Activated CD8-positive, alpha-beta T cell treated with anti-CD3 and anti-CD28 coated beads for 36 hours (primary cell): ENCODE measurements around the gene CHURC1. TPM values are rescaled to one million over a fixed set of nuclear protein-coding genes. Genes with fewer than 3 reads are reported as not detected.

ENCODE experiments used
- ATAC-seq: fragments of 200-7000 bp; cut with Tn5 transposase; one replicate; pipeline ENCODE4 v1.10.0; 2021; ENCODE audit warnings: mild to moderate bottlenecking, moderate library complexity
- CTCF ChIA-PET: fragments of 350-600 bp; sonication (Branson Sonifier 250); formaldehyde crosslinking; loops from one replicate; lab custom pipeline; 2021; ENCODE audit warnings: antibody characterized with exemption; lab: Charles Lee
- POLR2A ChIA-PET: fragments of 350-600 bp; sonication (Branson Sonifier 250); formaldehyde crosslinking; loops from one replicate; lab custom pipeline; 2021; ENCODE audit warnings: antibody characterized with exemption; lab: Charles Lee
- DNase-seq: peaks from one replicate; pipeline ENCODE4 v3.0.0-alpha.2; 2020
- H3K27ac Mint-ChIP-seq: one replicate; pipeline ENCODE4 v1.8.0; 2021; ENCODE audit warnings: mild to moderate bottlenecking, mixed read lengths
- H3K27me3 Mint-ChIP-seq: one replicate; pipeline ENCODE4 v1.8.0; 2021; ENCODE audit warnings: mixed read lengths
- H3K36me3 Mint-ChIP-seq: one replicate; pipeline ENCODE4 v1.8.0; 2021; ENCODE audit warnings: low read depth, mixed read lengths
- H3K4me1 Mint-ChIP-seq: one replicate; pipeline ENCODE4 v1.8.0; 2021; ENCODE audit warnings: low read depth, mixed read lengths
- H3K4me3 Mint-ChIP-seq: one replicate; pipeline ENCODE4 v1.8.0; 2021; ENCODE audit warnings: mild to moderate bottlenecking, moderate library complexity, mixed read lengths
- H3K9me3 Mint-ChIP-seq: one replicate; pipeline ENCODE4 v1.8.0; 2021; ENCODE audit warnings: mixed read lengths
- CTCF ChIP-seq: fragments of 200-600 bp; IDR thresholded peaks from one replicate; pipeline ENCODE4 v1.8.0; 2022; ENCODE audit warnings: antibody characterized with exemption, mild to moderate bottlenecking
- intact Hi-C: fragments of 100-400 bp; cut with micrococcal nuclease; formaldehyde crosslinking; loops from one replicate; pipeline ENCODE4 v1.10.0; 2022
- total RNA-seq, 2 experiments: library from RNA; stranded (reverse); gene quantifications; one replicate each; pipeline ENCODE4 v1.2.3, GENCODE V29; 2021

Gene CHURC1
- total RNA-seq, 2 experiments from 2014 or later, result 47.0 to 57.4 TPM

- intact Hi-C loops, result no loop called here
- H3K27ac Mint-ChIP-seq, result no peak overlapping the region
- ChIA-PET POLR2A (no interaction called here), CTCF (interaction anchor here (1.1 to 2.4 kb wide), 5 partner anchors 9 to 68 kb away, joined by 3 to 12 read pairs (median 6); no protein-coding TSS in a partner anchor)
- peaks cover 21% of the 10 kb centered on the region for H3K27me3 Mint-ChIP-seq
- ATAC-seq (no peak), DNase-seq (no peak)
- H3K4me1 Mint-ChIP-seq, result no peaks in the 10 kb centered on the region
- no peak for TF ChIP-seq CTCF
- no peaks in the 10 kb centered on the region for H3K9me3 Mint-ChIP-seq
- H3K4me3 Mint-ChIP-seq, result no peak overlapping the region
- H3K36me3 Mint-ChIP-seq, result no peaks in the 10 kb centered on the region
Observed at GRCh38 chr14:64868841-64869240, 45.4 kb upstream of the CHURC1 start.

- H3K27me3 Mint-ChIP-seq, result peaks cover 21% of the 10 kb centered on the region
- CTCF ChIA-PET, result interaction anchor here (1.0 to 2.4 kb wide), 3 partner anchors 11 to 47 kb away, joined by 3 to 12 read pairs (median 6); no protein-coding TSS in a partner anchor
- H3K36me3 Mint-ChIP-seq, result no peaks in the 10 kb centered on the region
- H3K4me1 Mint-ChIP-seq, result no peaks in the 10 kb centered on the region
- H3K4me3 Mint-ChIP-seq, result no peak overlapping the region
- no peak for ATAC-seq
- no peak for DNase-seq
- H3K27ac Mint-ChIP-seq, result no peak overlapping the region
- POLR2A ChIA-PET, result interaction anchor here (0.6 kb wide), 1 partner anchor 1197 kb away, joined by 3 read pairs; no protein-coding TSS in a partner anchor
- intact Hi-C loops, result no loop called here
- TF ChIP-seq CTCF, result no peak
- no peaks in the 10 kb centered on the region for H3K9me3 Mint-ChIP-seq
Observed at GRCh38 chr14:64870160-64870559, 44.1 kb upstream of the CHURC1 start.

- peaks cover 22% of the 10 kb centered on the region for H3K27me3 Mint-ChIP-seq
- no peaks in the 10 kb centered on the region for H3K4me1 Mint-ChIP-seq
- ATAC-seq (peak; percentile 47), DNase-seq (no peak)
- ChIA-PET CTCF (interaction anchor here (1.0 kb wide), 1 partner anchor 20 kb away, joined by 5 read pairs; no protein-coding TSS in a partner anchor), POLR2A (interaction anchor here (1.0 kb wide), 1 partner anchor 10 kb away, joined by 3 read pairs; no protein-coding TSS in a partner anchor)
- no peak for TF ChIP-seq CTCF
- no peak overlapping the region for H3K27ac Mint-ChIP-seq
- no peaks in the 10 kb centered on the region for H3K36me3 Mint-ChIP-seq
- intact Hi-C loops, result no loop called here
- H3K4me3 Mint-ChIP-seq, result no peak overlapping the region
- H3K9me3 Mint-ChIP-seq, result no peaks in the 10 kb centered on the region
Observed at GRCh38 chr14:64871344-64871743, 42.9 kb upstream of the CHURC1 start.

- H3K9me3 Mint-ChIP-seq, result no peaks in the 10 kb centered on the region
- no peak overlapping the region for H3K4me3 Mint-ChIP-seq
- intact Hi-C loops, result no loop called here
- DNase-seq (no peak), ATAC-seq (no peak)
- H3K4me1 Mint-ChIP-seq, result no peaks in the 10 kb centered on the region
- H3K27me3 Mint-ChIP-seq, result peaks cover 27% of the 10 kb centered on the region
- no peak overlapping the region for H3K27ac Mint-ChIP-seq
- H3K36me3 Mint-ChIP-seq, result no peaks in the 10 kb centered on the region
- POLR2A ChIA-PET, result no interaction called here
- TF ChIP-seq CTCF, result no peak
- CTCF ChIA-PET, result no interaction called here
Observed at GRCh38 chr14:64873506-64874219, 40.6 kb upstream of the CHURC1 start.

- no peak overlapping the region for H3K27ac Mint-ChIP-seq
- no peak for TF ChIP-seq CTCF
- H3K27me3 Mint-ChIP-seq, result peaks cover 29% of the 10 kb centered on the region
- ChIA-PET POLR2A (no interaction called here), CTCF (interaction anchor here (0.6 to 9.1 kb wide), 2 partner anchors 16 to 52 kb away, joined by 4 to 92 read pairs; no protein-coding TSS in a partner anchor)
- no peak for DNase-seq
- intact Hi-C loops, result no loop called here
- ATAC-seq, result no peak
- no peaks in the 10 kb centered on the region for H3K9me3 Mint-ChIP-seq
- H3K4me1 Mint-ChIP-seq, result no peaks in the 10 kb centered on the region
- no peaks in the 10 kb centered on the region for H3K36me3 Mint-ChIP-seq
- no peak overlapping the region for H3K4me3 Mint-ChIP-seq
Observed at GRCh38 chr14:64875350-64875749, 38.9 kb upstream of the CHURC1 start.
